GM21447 (cell line): ENCODE data around the gene CCDC15.
"Not testable (repeated sequence)": the region's sequence is repeated elsewhere in the genome, so short reads cannot be mapped to it uniquely, and the experiment has no call there.

ENCODE experiments used
- ATAC-seq: cut with Tn5 transposase; IDR thresholded peaks from one replicate; pipeline ENCODE4 v1.9.1; 2021; ENCODE audit not compliant: unreplicated experiment

CCDC15 gene

DNA sequence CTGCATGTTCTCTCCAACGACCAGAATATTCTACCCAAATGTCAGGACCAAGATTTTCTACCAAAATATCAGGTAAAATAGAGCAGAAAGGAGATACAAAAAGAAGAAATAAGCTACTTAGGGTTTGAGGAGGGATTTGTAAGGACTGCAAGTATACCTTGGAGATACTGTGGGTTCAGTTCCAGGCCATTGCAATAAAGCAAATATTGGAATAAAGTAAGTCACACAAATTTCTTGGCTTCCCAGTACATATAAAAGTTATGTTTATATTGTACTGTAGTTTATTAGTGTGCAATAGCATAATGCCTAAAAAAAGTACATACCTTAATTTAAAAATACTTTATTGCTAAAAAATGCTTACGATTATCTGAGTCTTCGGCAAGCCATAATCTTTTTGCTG, 34.1 kb downstream of the CCDC15 start:
- ATAC-seq: no peak

DNA sequence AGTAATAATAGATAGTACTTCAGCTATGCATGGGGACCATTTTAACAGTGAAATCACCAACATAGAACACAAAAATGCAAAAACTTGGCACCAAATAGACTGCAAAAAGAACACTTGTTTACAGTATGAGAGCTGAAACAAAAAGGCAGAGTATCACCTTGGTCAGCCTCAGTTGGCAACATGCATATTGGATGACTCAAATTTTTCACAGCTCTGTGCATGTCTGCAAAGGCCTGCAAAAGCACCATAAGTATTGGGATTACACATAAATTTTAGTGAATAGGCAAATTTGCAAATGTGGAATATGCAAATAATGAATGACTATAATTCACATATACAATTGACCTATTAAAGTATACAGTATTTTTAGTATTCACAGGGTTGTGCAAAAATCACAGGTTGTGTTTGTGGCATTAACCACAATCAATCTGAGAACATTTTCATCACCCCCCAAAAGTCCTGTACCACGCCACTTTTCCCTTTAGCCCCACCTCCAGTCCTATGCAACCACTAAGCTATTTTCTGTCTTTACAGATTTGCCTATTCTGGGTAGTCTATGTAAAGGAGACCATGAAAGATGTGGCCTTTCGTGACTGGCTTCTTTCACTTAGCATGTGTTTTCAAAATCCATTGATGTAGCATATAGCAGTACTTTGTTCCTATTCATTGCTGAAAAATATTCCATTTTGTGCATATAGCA, 47.2 kb downstream of the CCDC15 start:
- ATAC-seq: no peak

DNA sequence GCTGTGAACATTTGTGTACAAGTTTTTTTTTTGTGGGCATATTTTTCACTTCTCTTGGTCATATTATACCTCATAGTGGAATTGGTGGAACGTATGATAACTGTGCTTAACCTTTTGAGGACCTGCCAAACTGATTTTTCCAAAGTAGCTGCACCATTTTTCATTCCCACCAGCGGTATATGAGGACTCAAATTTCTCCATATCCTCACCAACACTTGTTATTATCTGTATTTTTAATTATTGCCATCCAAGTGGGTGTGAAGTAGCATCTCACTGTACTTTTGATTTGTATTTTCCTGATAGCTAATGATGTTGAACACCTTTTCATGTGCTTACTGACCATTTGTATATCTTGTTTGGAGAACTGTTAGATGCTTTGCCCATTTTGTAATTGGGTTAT, 47.8 kb downstream of the CCDC15 start:
- ATAC-seq: no peak

DNA sequence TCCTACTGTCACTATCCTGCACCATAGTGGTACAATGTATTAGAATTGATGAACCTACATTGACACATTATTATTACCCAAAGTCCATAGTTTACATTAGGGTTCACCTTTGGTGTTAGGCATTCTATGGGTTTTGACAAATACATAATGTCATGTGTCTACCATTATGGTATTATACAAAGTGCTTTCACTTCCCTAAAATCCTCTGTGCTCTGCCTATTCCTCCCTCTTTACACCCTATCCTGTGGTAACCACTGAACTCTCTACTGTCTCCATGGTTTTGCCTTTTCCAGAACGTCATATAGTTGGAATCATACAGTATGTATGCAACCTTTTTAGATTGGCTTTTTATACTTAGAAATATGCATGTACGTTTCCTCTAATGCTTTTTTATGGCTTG, 51.5 kb downstream of the CCDC15 start:
- no peak for ATAC-seq

- no peak for ATAC-seq
These were observed 62.4 kb downstream of the CCDC15 start for GRCh38 chr11:125016413-125016812.

- ATAC-seq: no peak
These were observed 66.3 kb downstream of the CCDC15 start for GRCh38 chr11:125020342-125020741.

GRCh38 chr11:125022551-125022950, 68.5 kb downstream of the CCDC15 start:
- no peak for ATAC-seq

DNA sequence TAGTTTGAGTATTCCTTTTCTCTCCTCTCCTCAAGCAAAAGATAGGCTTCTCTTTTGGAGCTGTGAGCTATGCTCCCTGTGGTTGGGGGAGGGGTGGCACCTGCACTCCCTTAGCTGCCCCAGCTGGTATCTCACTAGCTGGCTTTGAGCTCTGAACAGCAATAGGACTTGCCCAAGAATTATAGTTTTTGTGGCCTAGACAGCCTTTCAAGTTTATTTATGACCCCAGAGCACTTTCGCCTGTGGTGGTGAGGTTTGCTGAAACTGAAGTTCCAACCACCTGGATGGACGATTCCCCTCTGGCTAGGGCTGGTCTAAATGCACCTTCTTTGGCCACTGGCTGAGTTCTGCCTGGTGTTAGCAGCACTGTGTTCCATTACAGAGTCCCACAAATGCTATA, 72.0 kb downstream of the CCDC15 start:
- ATAC-seq: no peak

DNA sequence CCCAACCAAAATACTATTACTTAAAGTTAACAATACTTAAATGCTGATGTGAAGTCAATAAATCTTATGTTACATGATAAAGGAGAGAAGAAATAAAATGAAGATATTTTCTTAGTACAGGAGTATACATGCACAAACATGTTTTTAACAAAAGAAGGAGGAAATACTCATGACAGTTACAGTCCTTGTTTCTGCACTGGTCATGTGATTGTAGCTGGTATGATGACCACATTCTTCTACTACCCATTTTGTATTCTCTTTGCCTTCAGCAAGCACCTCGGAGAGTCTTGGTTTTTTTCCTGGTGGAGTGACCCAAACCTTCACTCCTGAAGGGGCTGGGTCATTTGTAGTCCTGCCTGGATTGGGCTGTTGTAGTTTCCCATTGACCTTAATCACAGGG, 75.4 kb downstream of the CCDC15 start:
- not testable (repeated sequence) for ATAC-seq

DNA sequence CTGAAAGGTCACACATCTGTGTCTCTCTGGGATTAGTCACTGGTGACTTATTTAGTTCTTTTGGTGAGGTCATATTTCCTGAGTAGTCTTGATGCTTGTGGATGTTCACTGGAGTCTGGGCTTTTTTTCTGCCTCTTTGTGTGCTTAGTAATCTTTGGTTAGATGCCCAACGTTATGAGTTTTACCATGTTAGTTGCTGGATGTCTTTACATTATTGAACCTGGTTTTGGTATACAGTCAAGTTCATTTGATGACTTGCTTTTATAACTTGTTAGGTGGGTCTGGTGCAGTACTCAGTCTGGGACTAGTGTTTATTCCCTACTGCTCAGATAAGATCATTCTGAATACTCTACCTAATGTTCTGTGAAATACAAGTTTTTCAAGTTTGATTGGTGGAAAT, 82.9 kb downstream of the CCDC15 start:
- no peak for ATAC-seq

GRCh38 chr11:125049164-125049792, 95.3 kb downstream of the CCDC15 start:
- ATAC-seq: no peak

GRCh38 chr11:125052047-125052446, 98.0 kb downstream of the CCDC15 start:
- no peak for ATAC-seq

DNA sequence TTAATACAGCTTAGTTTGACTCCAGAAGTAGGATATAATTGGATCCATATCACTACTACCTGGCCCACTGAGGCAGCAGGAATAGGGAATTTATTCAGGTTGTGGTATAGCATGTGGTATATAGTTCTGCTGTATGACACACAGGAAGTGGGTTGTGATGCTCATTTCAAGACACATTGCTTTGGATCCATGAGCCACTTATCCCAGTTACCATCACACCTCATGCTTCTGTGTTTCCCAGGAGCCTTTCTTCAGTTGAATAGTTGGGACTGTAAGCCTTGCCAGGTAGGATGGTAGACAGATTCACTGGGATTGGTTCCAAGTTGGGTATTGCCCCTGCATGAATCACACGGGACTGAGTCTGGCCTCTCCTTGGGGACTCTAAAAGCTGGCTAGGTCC, 99.2 kb downstream of the CCDC15 start:
- no peak for ATAC-seq

DNA sequence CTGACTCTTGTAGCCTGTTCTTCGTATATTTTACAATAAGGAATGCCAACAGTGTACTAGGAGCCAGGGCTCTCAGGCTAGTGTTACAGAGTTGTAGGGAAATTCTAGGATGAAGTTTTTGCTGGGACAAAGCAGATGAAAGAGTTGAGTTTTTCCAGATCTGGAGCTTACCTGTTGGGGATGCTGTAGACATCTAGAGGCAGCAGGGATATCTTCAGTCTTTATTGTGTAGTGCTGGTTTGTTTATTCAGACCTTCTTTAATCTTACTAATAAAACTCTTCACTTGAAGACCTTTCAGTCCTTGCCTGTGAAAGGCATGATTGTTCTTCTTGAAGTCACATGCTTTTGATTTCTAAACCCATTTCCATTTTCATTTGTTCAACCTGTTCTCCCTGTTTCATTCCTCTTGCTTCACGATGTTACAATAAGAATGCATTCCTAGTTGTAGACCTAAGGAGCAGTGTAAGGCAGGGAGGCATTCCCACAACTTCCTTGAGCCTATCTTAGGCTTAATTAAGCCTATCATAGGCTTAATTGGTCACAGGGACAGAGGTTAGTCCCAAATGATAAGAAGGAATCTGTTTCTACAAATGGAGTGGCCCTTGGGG, 101.2 kb downstream of the CCDC15 start:
- ATAC-seq: no peak

DNA sequence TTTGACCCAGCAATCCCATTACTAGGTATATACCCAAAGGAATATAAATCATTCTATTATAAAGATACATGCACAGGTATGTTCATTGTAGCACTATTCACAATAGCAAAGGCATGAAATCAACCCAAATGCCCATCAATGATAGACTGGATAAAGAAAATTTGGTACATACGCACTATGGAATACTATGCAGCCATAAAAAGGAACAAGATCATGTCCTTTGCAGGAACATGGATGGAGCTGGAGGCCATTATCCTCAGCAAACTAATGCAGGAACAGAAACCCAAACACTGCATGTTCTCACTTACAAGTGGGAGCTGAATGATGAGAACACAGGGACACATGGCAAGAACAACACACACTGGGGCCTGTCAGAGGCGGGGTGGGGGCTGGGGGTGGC, 102.1 kb downstream of the CCDC15 start:
- not testable (repeated sequence) for ATAC-seq

DNA sequence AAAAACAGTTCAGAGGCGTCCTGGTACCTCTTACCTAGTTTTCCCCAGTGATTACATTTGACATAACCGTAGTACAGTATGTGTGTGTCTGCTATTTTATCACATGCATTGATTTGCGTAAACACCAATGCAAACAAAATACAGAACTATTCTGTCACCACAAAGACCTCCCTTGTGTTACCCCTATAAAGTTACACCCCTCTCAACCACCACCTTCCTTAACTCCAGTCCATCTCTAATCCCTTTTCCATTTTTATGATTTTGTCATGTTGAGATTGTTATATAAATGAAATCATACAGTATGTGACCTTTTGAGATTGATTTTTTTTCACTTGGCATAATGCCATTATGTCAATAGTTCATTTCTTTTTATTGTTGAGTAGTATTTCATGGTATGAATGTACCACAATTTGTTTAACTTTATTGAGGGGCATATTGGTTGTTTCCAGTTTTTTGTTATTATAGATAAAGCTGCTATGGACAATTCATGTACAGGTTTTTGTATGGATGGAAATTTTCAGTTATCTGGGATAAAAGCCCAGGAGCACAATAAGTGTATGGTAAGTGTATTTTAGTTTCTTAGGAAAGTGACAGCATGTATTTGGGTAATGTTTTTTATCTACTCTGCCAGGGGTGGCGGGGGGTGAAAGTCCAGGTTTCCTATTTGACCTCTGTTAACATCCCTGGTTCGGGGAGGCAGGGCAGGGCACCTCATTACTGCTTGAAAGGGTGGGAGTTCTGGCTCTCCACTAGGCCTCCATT, 103.1 kb downstream of the CCDC15 start:
- ATAC-seq: no peak

- no peak for ATAC-seq
These were observed 103.7 kb downstream of the CCDC15 start for GRCh38 chr11:125057693-125058016.

- ATAC-seq: no peak
These were observed 107.3 kb downstream of the CCDC15 start for GRCh38 chr11:125061281-125061680.

GRCh38 chr11:125062218-125062930, 108.4 kb downstream of the CCDC15 start:
- ATAC-seq: no peak

DNA sequence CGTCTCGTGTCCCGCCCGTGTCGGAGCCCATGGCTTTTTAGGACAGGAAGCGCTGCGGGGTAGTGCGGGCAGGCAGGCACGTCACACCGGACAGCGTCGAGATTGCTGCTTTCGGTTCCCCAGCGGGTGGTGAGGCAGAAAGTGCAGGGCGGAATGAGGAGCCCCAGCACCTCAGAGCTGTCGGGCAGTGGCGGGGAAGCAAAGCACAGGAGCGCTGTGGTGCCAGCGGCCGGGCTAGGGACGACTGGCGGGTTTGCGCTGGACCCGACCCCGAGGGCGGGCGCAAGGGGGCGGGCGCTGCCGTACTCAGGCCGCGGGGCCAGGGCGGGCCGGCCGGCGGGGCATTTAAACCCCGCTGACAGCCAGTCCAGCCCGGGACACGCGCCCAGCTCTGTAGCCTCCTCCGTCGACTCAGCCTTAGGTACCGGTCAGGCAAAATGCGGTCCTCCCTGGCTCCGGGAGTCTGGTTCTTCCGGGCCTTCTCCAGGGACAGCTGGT, 109.0 kb downstream of the CCDC15 start, which contains the start of gene SLC37A2:
Gene SLC37A2, plus strand, starts transcription at position 375 of the 498 bp plus-strand sequence. Its CDS starts 63 bp downstream, at position 438.
- ATAC-seq: peak; percentile 94
